H9 (cell line): ENCODE results near the gene AQP9. TPM values are rescaled to one million over a fixed set of nuclear protein-coding genes. Genes with fewer than 3 reads are reported as not detected.

Experiments used
- DNase-seq: peaks from one replicate; pipeline ENCODE4 v3.0.0-alpha.2; 2017
- H2AFZ ChIP-seq: one replicate; pipeline ENCODE4 v1.6.1; 2013; ENCODE audit warnings: mild to moderate bottlenecking, low read length, control low read depth, moderate library complexity
- H2AK5ac ChIP-seq: 2 replicates; pipeline ENCODE4 v1.6.1; 2013; ENCODE audit warnings: low read length, control low read depth, mixed read lengths; ENCODE audit not compliant: insufficient read length
- H2BK120ac ChIP-seq: one replicate; pipeline ENCODE4 v1.6.1; 2013; ENCODE audit warnings: low read depth, mild to moderate bottlenecking, low read length, control low read depth, inconsistent platforms; ENCODE audit not compliant: poor library complexity, severe bottlenecking
- H2BK12ac ChIP-seq: 2 replicates; pipeline ENCODE4 v1.6.1; 2013; ENCODE audit warnings: low read length, control low read depth, mixed read lengths, low read depth; ENCODE audit not compliant: insufficient read length
- H2BK15ac ChIP-seq: 2 replicates; pipeline ENCODE4 v1.6.1; 2013; ENCODE audit warnings: low read depth, low read length, control low read depth
- H2BK20ac ChIP-seq: one replicate; pipeline ENCODE4 v1.6.1; 2013; ENCODE audit warnings: low read depth, mild to moderate bottlenecking, low read length, control low read depth, inconsistent platforms; ENCODE audit not compliant: poor library complexity, severe bottlenecking
- H2BK5ac ChIP-seq: 2 replicates; pipeline ENCODE4 v1.6.1; 2013; ENCODE audit warnings: low read length, control low read depth, mixed read lengths; ENCODE audit not compliant: insufficient read length
- H3K14ac ChIP-seq: 2 replicates; pipeline ENCODE4 v1.6.1; 2013; ENCODE audit warnings: low read length, control low read depth; ENCODE audit not compliant: insufficient read depth
- H3K18ac ChIP-seq: 2 replicates; pipeline ENCODE4 v1.6.1; 2013; ENCODE audit warnings: low read depth, mild to moderate bottlenecking, mixed read lengths, low read length, control low read depth; ENCODE audit not compliant: insufficient read length
- H3K23ac ChIP-seq: 2 replicates; pipeline ENCODE4 v1.6.1; 2013; ENCODE audit warnings: low read length, control low read depth, mixed read lengths, low read depth; ENCODE audit not compliant: insufficient read length
- H3K23me2 ChIP-seq: 2 replicates; pipeline ENCODE4 v1.6.1; 2013; ENCODE audit warnings: low read depth, mild to moderate bottlenecking, mixed read lengths, low read length, control low read depth; ENCODE audit not compliant: insufficient read length, poor library complexity, severe bottlenecking
- H3K27ac ChIP-seq: 2 replicates; pipeline ENCODE4 v1.5.1; 2013; ENCODE audit warnings: low read length, control low read depth, mixed read lengths, low read depth; ENCODE audit not compliant: insufficient read length
- H3K27me3 ChIP-seq: 2 replicates; pipeline ENCODE4 v1.6.1; 2013; ENCODE audit warnings: low read length, control low read depth, inconsistent platforms; ENCODE audit not compliant: insufficient read depth
- H3K4ac ChIP-seq: 2 replicates; pipeline ENCODE4 v1.6.1; 2013; ENCODE audit warnings: low read depth, mild to moderate bottlenecking, control low read depth, inconsistent platforms, low read length, moderate library complexity
- H3K4me1 ChIP-seq: 2 replicates; pipeline ENCODE4 v1.6.1; 2013; ENCODE audit warnings: low read length, control low read depth, inconsistent platforms; ENCODE audit not compliant: insufficient read depth
- H3K4me2 ChIP-seq: 2 replicates; pipeline ENCODE4 v1.6.1; 2013; ENCODE audit warnings: low read length, control low read depth, mixed read lengths; ENCODE audit not compliant: insufficient read length, insufficient read depth
- H3K56ac ChIP-seq: 2 replicates; pipeline ENCODE4 v1.6.1; 2013; ENCODE audit warnings: low read depth, mild to moderate bottlenecking, mixed read lengths, low read length, control low read depth; ENCODE audit not compliant: insufficient read length
- H3K79me1 ChIP-seq: 2 replicates; pipeline ENCODE4 v1.6.1; 2013; ENCODE audit warnings: low read depth, mild to moderate bottlenecking, moderate library complexity, low read length, control low read depth, inconsistent platforms; ENCODE audit not compliant: insufficient read depth, poor library complexity, severe bottlenecking
- H3K79me2 ChIP-seq: 2 replicates; pipeline ENCODE4 v1.6.1; 2013; ENCODE audit warnings: low read length, control low read depth, inconsistent platforms; ENCODE audit not compliant: insufficient read depth
- H3K9ac ChIP-seq: 2 replicates; pipeline ENCODE4 v1.6.1; 2013; ENCODE audit warnings: low read length, control low read depth, mixed read lengths; ENCODE audit not compliant: insufficient read length; ENCODE audit errors: extremely low read depth
- H3K9me3 ChIP-seq: one replicate; pipeline ENCODE4 v1.6.1; 2013; ENCODE audit warnings: low read depth, low read length, inconsistent platforms; ENCODE audit not compliant: control insufficient read depth
- H3T11ph ChIP-seq: one replicate; pipeline ENCODE4 v1.6.1; 2013; ENCODE audit warnings: mild to moderate bottlenecking, low read length, control low read depth, inconsistent platforms
- H4K20me1 ChIP-seq: one replicate; pipeline ENCODE4 v1.6.1; 2013; ENCODE audit not compliant: control insufficient read depth, insufficient read length, insufficient read depth
- H4K5ac ChIP-seq: 2 replicates; pipeline ENCODE4 v1.6.1; 2013; ENCODE audit warnings: low read depth, mild to moderate bottlenecking, mixed read lengths, low read length, control low read depth; ENCODE audit not compliant: insufficient read length
- H4K8ac ChIP-seq: replicated peaks from 2 replicates; pipeline ENCODE4 v1.6.1; 2013; ENCODE audit warnings: low read length, control low read depth, mixed read lengths, low read depth; ENCODE audit not compliant: insufficient read length
- H4K91ac ChIP-seq: 2 replicates; pipeline ENCODE4 v1.6.1; 2013; ENCODE audit warnings: low read depth, mild to moderate bottlenecking, moderate library complexity, mixed read lengths, low read length, control low read depth; ENCODE audit not compliant: insufficient read length
- H3K27ac Mint-ChIP-seq, 3 experiments: 2 replicates in 2 of 3; 3 replicates in 1 of 3; pipeline ENCODE4 v1.8.0; 2020 to 2021; ENCODE audit warnings: mixed read lengths in 3 of 3, mild to moderate bottlenecking in 1 of 3, moderate library complexity in 1 of 3
- H3K27me3 Mint-ChIP-seq: 2 replicates; pipeline ENCODE4 v1.8.0; 2021; ENCODE audit warnings: low read depth, mild to moderate bottlenecking, moderate library complexity, mixed read lengths
- H3K36me3 Mint-ChIP-seq, 3 experiments: 2 replicates in 2 of 3; 3 replicates in 1 of 3; pipeline ENCODE4 v1.8.0; 2020 to 2021; ENCODE audit warnings: low read depth in 3 of 3, mixed read lengths in 3 of 3; ENCODE audit not compliant: insufficient read depth in 1 of 3
- H3K4me1 Mint-ChIP-seq, 2 experiments: 2 replicates each; pipeline ENCODE4 v1.8.0; 2020; ENCODE audit warnings: mixed read lengths in 2 of 2
- H3K4me3 Mint-ChIP-seq, 2 experiments: 2 replicates in 1 of 2; 3 replicates in 1 of 2; pipeline ENCODE4 v1.8.0; 2020 to 2021; ENCODE audit warnings: mild to moderate bottlenecking in 2 of 2, mixed read lengths in 2 of 2, moderate library complexity in 1 of 2
- H3K9me3 Mint-ChIP-seq, 2 experiments: 2 replicates in 1 of 2; 3 replicates in 1 of 2; pipeline ENCODE4 v1.8.0; 2020; ENCODE audit warnings: mild to moderate bottlenecking in 2 of 2, mixed read lengths in 2 of 2, moderate library complexity in 1 of 2
- CTCF ChIP-seq: fragments of 200-600 bp; sonication (generic); conservative IDR thresholded peaks from 3 replicates; pipeline ENCODE4 v1.8.0; 2021; ENCODE audit warnings: antibody characterized with exemption, mild to moderate bottlenecking
- WGBS: extraction: QIAGEN DNeasy Blood & Tissue Kit; methylation state at CpG from one replicate; pipeline ENCODE4 v1.1.7; 2013; ENCODE audit warnings: missing lambda C conversion rate, low lambda C conversion rate, mixed read lengths; ENCODE audit not compliant: insufficient read length; ENCODE audit errors: extremely low coverage; 5-methylcytosine and 5-hydroxymethylcytosine counted together
- total RNA-seq: library from RNA; stranded (reverse); gene quantifications from 2 replicates; pipeline ENCODE4 v1.2.1, GENCODE V29; 2021

Gene AQP9
- total RNA-seq, 1 experiment from 2014 or later: not detected

- Mint-ChIP-seq H3K4me3 (no peak overlapping the region), H3K4me1 (no peaks in the 10 kb centered on the region), H3K36me3 (no peaks in the 10 kb centered on the region), H3K27ac (no peak overlapping the region), H3K9me3 (no peaks in the 10 kb centered on the region), H3K27me3 (no peaks in the 10 kb centered on the region; the same call in none of the 2 replicates)
- Histone ChIP-seq H2AFZ (no peak overlapping the region), H3K4ac (no peak overlapping the region), H3K14ac (no peak overlapping the region), H3K56ac (no peak overlapping the region), H3K9me3 (no peaks in the 10 kb centered on the region), H3T11ph (no peak overlapping the region), H4K8ac (no peak overlapping the region), H3K23me2 (no peaks in the 10 kb centered on the region), H4K91ac (no peak overlapping the region), H3K23ac (no peak overlapping the region), H3K27ac (no peak overlapping the region), H3K4me1 (no peaks in the 10 kb centered on the region), H2BK20ac (no peak overlapping the region), H4K5ac (no peak overlapping the region), H2BK15ac (no peak overlapping the region), H2BK12ac (no peak overlapping the region), H3K79me2 (no peaks in the 10 kb centered on the region), H3K9ac (no peak overlapping the region), H3K18ac (no peak overlapping the region), H3K79me1 (no peaks in the 10 kb centered on the region), H2AK5ac (no peak overlapping the region), H3K27me3 (no peaks in the 10 kb centered on the region), H2BK5ac (no peak overlapping the region), H2BK120ac (no peak overlapping the region), H3K4me2 (no peak overlapping the region), H4K20me1 (no peaks in the 10 kb centered on the region)
- peak; percentile 95 for TF ChIP-seq CTCF
- DNase-seq: peak; percentile 78
- no CpG with 5 or more reads among the region's 9 CpGs for WGBS
Observed at GRCh38 chr15:58182460-58183163, 44.4 kb downstream of the AQP9 start.
